OCI-LY7 (cell line): ENCODE results near the gene CBFA2T3.

Experiments
- EZH2phosphoT487 ChIP-seq: fragments of 200-600 bp; sonication (generic); IDR thresholded peaks from 2 replicates; pipeline ENCODE4 v1.6.1; 2018; ENCODE audit warnings: low read depth, borderline replicate concordance, mild to moderate bottlenecking, mixed run types, antibody characterized with exemption, low read length, moderate library complexity, mixed read lengths
- TF ChIP-seq, protein P1 (sequence below): fragments of 200-600 bp; sonication (generic); conservative IDR thresholded peaks from 2 replicates; pipeline ENCODE4 v1.5.1; 2014; ENCODE audit warnings: mild to moderate bottlenecking, antibody characterized with exemption, low read length, moderate library complexity, mixed read lengths

DNA sequence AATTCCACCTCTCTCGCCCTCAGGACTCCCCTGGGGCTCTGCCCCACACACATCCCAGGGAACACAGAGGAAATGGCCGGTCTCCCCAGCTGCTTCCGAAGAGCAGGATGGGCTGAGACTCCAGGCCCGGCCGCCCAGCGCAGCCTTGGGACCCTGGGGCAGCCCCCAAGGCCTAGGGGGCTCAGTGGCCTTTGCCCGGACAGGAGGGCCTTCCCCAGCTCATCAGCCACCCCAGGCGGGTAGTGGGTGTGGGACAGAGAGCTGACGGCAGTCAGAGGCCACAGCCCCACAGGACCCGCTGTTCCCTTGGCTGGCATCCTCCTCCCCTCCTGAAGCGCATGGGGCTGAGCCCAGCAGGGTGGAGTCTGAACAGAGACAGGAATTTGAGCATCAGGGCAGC lies 6.2 kb upstream of the CBFA2T3 start:
- TF ChIP-seq, protein P1, sequence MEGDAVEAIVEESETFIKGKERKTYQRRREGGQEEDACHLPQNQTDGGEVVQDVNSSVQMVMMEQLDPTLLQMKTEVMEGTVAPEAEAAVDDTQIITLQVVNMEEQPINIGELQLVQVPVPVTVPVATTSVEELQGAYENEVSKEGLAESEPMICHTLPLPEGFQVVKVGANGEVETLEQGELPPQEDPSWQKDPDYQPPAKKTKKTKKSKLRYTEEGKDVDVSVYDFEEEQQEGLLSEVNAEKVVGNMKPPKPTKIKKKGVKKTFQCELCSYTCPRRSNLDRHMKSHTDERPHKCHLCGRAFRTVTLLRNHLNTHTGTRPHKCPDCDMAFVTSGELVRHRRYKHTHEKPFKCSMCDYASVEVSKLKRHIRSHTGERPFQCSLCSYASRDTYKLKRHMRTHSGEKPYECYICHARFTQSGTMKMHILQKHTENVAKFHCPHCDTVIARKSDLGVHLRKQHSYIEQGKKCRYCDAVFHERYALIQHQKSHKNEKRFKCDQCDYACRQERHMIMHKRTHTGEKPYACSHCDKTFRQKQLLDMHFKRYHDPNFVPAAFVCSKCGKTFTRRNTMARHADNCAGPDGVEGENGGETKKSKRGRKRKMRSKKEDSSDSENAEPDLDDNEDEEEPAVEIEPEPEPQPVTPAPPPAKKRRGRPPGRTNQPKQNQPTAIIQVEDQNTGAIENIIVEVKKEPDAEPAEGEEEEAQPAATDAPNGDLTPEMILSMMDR, result no peak
- no peak for TF ChIP-seq EZH2phosphoT487
